Measurements from ENCODE around the gene NUP205. TPM values are rescaled to one million over a fixed set of nuclear protein-coding genes. Genes with fewer than 3 reads are reported as not detected.
"Not testable (repeated sequence)": the region's sequence is repeated elsewhere in the genome, so short reads cannot be mapped to it uniquely, and the experiment has no call there.

The NUP205 gene
- polyA plus RNA-seq, 1 donor from 2014 or later: 32.3 TPM

GRCh38 chr7:135690566-135690965 is 132.8 kb downstream of the NUP205 start:
- no peaks in the 10 kb centered on the region for H3F3A ChIP-seq (ENCODE audit: insufficient read depth, low read length, poor library complexity, severe bottlenecking)

DNA sequence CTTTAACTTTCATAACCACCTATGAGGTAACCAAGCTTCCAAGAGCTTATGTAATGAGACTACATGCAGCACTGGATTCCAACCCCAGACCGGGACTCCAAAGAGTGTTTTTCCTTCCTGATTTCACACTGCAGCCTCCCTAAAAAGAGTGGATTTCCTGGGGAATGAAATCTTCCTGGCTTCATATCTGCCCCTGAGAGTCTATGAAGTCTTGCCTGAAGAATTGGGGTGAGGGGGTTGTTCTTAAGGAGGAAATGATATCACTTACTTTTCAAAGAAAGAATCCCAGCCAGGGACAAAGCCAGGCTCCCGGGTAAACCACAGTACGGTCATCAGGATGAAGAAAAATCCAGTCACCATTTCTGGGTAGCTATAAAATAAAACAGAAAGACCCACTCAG is 134.3 kb downstream of the NUP205 start:
- TF ChIP-seq MXI1 (conservative IDR thresholded peaks at IDR 0.05; ENCODE audit: poor library complexity, severe bottlenecking) (no peak), POLR2AphosphoS5 (IDR thresholded peaks at IDR 0.05) (no peak), TAF1 (IDR thresholded peaks at IDR 0.05; ENCODE audit: low read depth) (no peak), EP300 (conservative IDR thresholded peaks at IDR 0.05; ENCODE audit: poor library complexity, severe bottlenecking) (no peak), EZH2 (IDR thresholded peaks at IDR 0.05; ENCODE audit: borderline replicate concordance, insufficient read depth, low read length, poor library complexity, severe bottlenecking) (no peak)
- Histone ChIP-seq H3K9me3 (ENCODE audit: low read length) (no peaks in the 10 kb centered on the region), H3K36me3 (ENCODE audit: insufficient read depth, low read length) (no peaks in the 10 kb centered on the region), H3K27ac (ENCODE audit: low read length) (no peak overlapping the region), H2AFZ (ENCODE audit: low read depth, low read length) (no peak overlapping the region), H3K4me3 (ENCODE audit: low read length) (no peak overlapping the region), H3K79me2 (replicated peaks; ENCODE audit: insufficient read depth, low read length) (no peaks in the 10 kb centered on the region), H3F3A (ENCODE audit: insufficient read depth, low read length, poor library complexity, severe bottlenecking) (no peaks in the 10 kb centered on the region), H3K4me2 (ENCODE audit: low read length) (no peak overlapping the region), H3K27me3 (ENCODE audit: insufficient read depth, low read depth, low read length) (no peaks in the 10 kb centered on the region), H3K9me2 (ENCODE audit: insufficient read depth, low read length) (no peaks in the 10 kb centered on the region), H4K20me1 (ENCODE audit: insufficient read depth) (no peaks in the 10 kb centered on the region), H3K9ac (ENCODE audit: low read length) (no peak overlapping the region)

More at GRCh38 chr7:135690566-135690965, 132.8 kb downstream of the NUP205 start:
- Histone ChIP-seq H3K9me2 (ENCODE audit: insufficient read depth, low read length) (no peaks in the 10 kb centered on the region), H3K9ac (ENCODE audit: low read length) (no peak overlapping the region), H3K27me3 (ENCODE audit: insufficient read depth, low read depth, low read length) (no peaks in the 10 kb centered on the region), H3K27ac (ENCODE audit: low read length) (no peak overlapping the region), H3K9me3 (ENCODE audit: low read length) (no peaks in the 10 kb centered on the region), H3K4me2 (ENCODE audit: low read length) (no peak overlapping the region), H3K79me2 (replicated peaks; ENCODE audit: insufficient read depth, low read length) (no peaks in the 10 kb centered on the region), H3K4me3 (ENCODE audit: low read length) (no peak overlapping the region), H3K36me3 (ENCODE audit: insufficient read depth, low read length) (no peaks in the 10 kb centered on the region), H2AFZ (ENCODE audit: low read depth, low read length) (no peak overlapping the region), H4K20me1 (ENCODE audit: insufficient read depth) (no peaks in the 10 kb centered on the region)
- no peak for TF ChIP-seq POLR2AphosphoS5 (IDR thresholded peaks at IDR 0.05)
- TF ChIP-seq RAD21 (conservative IDR thresholded peaks at IDR 0.05): no peak
- no peak for TF ChIP-seq EZH2 (IDR thresholded peaks at IDR 0.05; ENCODE audit: borderline replicate concordance, insufficient read depth, low read length, poor library complexity, severe bottlenecking)
- no peak for TF ChIP-seq REST (IDR thresholded peaks at IDR 0.05; ENCODE audit: borderline replicate concordance)
- TF ChIP-seq MXI1 (conservative IDR thresholded peaks at IDR 0.05; ENCODE audit: poor library complexity, severe bottlenecking): no peak
- no peak for TF ChIP-seq CTCF (IDR thresholded peaks at IDR 0.05; ENCODE audit: poor library complexity, severe bottlenecking)
- no peak for TF ChIP-seq SMC3 (conservative IDR thresholded peaks at IDR 0.05; ENCODE audit: poor library complexity)
- no peak for TF ChIP-seq EP300 (conservative IDR thresholded peaks at IDR 0.05; ENCODE audit: poor library complexity, severe bottlenecking)
- no peak for TF ChIP-seq TAF1 (IDR thresholded peaks at IDR 0.05; ENCODE audit: low read depth)

- H3K4me2 ChIP-seq (ENCODE audit: low read length): not testable (repeated sequence)
These were observed 134.9 kb downstream of the NUP205 start for GRCh38 chr7:135692606-135693005.

More at GRCh38 chr7:135692606-135693005, 134.9 kb downstream of the NUP205 start:
- not testable (repeated sequence) for H3K9me2 ChIP-seq (ENCODE audit: insufficient read depth, low read length); H3K9ac ChIP-seq (ENCODE audit: low read length); H3K4me3 ChIP-seq (ENCODE audit: low read length); H3K79me2 ChIP-seq (replicated peaks; ENCODE audit: insufficient read depth, low read length); H3K36me3 ChIP-seq (ENCODE audit: insufficient read depth, low read length); H3K27ac ChIP-seq (ENCODE audit: low read length); H2AFZ ChIP-seq (ENCODE audit: low read depth, low read length); H3K9me3 ChIP-seq (ENCODE audit: low read length); H3F3A ChIP-seq (ENCODE audit: insufficient read depth, low read length, poor library complexity, severe bottlenecking); H3K27me3 ChIP-seq (ENCODE audit: insufficient read depth, low read depth, low read length); H4K20me1 ChIP-seq (ENCODE audit: insufficient read depth)
